AG08396 (cell line): ENCODE data around the gene SCG2.
"Not testable (repeated sequence)": the region's sequence is repeated elsewhere in the genome, so short reads cannot be mapped to it uniquely, and the experiment has no call there.

ENCODE experiments used
- DNase-seq: peaks from one replicate; pipeline ENCODE4 v3.0.0; 2012; ENCODE audit warnings: low spot score, mixed read lengths

The SCG2 gene

DNA sequence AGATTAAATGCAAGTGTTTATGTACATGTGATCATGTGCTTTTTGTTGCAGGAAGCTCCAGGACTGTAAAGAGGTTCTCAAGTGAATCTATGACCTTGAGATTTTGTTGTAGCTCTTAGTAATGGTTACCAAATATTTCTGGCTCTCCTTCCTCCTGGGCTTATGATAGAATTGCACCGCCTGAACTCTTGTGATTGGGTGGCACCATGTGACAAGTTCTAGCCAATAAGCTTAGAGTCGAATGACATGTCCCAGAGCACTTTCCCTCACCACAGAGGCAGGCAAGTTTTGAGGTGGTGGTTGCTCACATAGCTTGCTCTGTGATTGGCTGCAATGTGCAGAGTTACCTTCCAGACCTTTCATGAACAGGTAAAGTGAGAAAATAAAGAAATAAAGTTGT lies 8.9 kb upstream of the SCG2 start:
- DNase-seq = no peak

DNA sequence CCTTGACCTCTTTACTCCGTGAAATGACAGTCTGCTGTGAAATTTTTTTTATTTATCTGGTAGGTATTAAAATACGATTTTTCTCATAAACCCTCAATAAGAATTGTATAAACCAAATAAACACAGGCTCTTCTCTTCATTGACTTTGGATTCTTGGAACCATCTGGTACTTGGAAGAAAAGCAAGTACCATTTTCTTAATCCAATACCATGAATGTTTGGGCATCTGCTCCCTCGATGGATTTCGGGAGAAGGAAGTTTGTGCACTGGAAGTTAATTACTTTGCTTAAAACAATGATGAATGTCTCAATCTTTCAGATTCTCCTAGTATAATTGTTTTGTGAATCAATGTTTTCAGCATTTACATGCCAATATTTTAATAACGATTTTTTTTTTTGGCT lies 5.3 kb upstream of the SCG2 start:
- no peak for DNase-seq

DNA sequence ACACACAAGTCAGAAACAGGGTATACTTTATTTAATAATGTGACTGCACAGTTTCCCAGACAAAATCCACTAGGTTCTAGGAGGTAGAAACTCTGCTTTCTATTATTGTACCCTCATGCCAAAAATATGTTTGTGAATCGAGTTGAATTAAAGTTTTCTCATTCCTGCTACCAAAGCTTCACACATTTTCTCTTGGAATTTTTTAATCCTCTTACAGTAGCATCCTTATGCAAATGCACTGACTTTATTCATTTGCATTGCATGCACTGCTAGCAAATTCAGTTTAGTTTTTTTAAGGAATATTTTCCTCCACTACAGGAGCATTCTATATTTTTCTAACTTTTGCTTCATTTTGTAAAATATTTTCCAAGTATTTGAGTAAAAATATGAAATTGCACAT lies 4.8 kb upstream of the SCG2 start:
- no peak for DNase-seq

DNA sequence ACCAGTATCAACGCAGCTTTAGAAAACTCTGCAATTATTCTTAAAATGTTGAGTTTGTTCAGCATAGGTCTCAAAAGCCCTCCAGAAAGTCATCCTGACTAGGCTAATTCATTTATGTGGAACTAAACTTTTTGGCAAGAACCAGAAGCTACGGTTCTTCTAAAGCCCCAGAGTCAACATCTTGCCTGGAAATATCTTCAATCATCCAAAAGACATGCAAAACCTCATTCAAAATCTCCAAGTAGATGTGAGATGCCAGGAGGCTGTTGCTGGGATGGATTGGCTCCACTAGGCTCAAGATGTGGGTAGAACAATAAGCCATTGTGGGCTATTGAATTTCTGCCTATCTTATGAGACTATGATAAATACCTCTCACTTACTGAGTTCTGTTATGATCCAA lies 2.1 kb upstream of the SCG2 start:
- no peak for DNase-seq

DNA sequence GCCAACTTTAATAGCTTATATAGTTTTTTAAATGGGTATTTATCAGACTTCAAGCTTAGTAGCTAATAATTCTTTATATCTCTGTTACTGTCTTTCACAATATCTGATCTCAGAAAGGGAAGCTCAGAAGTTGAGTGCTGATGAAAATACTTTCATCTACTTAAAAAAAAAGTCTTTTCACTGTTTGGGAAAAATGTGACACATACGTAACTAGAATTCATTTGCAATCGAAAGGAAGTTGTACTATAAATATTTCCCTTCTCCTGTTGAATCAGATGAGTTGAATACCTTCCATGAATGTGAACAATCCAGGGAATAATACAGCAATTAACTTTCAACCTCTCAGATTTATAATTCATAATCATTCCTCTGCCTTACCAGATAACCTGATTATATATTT lies 811 bp upstream of the SCG2 start:
- no peak for DNase-seq

DNA sequence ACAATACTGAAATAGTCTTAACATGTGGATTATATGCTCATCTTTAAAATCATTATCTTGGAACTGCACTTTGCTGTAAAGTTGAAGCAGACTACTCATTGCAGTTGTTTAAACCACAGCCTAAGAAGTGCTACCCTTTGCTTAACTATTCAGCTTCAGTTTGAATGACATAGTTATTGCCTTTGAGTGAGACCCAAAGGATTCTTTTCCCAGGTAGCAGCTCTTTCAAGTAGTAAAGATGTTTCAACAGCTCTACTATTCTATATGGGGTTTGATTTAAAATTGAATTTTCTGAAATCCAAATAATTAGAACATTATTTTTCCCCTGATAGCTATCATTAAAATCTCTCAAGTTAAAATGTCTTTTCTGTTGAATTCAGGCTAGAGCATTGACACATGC lies 1.1 kb downstream of the SCG2 start:
- no peak for DNase-seq

DNA sequence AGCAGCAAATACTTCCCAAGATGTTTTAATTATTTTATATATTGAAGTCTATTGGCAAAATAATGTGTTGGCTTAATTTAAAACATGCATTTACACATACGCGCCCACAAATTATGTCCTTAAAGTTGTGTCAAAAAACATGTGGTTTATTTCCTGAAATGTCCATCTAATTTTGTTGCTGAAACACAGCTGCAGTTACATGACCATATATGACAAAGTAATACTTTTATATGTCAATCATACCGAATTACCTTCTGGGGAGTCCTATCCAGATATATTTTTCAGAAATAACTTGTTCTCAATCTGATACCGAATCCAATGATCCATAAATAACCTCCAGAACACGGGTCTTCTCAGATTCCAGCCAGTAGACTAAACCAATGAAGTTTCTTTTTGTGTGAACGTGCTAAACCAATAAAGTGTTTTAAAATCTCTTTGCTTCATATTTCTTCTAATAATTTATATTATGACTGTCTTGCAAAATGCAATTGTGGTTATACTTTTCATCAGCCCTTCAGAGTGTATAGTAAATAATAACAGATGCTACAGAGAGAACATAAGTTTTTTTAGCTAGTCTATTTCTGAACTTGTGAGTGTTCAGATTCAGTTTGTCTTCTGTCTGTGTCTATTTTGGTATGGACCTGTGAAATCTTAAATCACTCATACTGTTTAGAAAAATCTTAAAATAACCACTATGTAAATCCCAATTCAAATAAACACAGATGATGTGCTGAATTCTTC lies 2.4 kb downstream of the SCG2 start:
- no peak for DNase-seq

DNA sequence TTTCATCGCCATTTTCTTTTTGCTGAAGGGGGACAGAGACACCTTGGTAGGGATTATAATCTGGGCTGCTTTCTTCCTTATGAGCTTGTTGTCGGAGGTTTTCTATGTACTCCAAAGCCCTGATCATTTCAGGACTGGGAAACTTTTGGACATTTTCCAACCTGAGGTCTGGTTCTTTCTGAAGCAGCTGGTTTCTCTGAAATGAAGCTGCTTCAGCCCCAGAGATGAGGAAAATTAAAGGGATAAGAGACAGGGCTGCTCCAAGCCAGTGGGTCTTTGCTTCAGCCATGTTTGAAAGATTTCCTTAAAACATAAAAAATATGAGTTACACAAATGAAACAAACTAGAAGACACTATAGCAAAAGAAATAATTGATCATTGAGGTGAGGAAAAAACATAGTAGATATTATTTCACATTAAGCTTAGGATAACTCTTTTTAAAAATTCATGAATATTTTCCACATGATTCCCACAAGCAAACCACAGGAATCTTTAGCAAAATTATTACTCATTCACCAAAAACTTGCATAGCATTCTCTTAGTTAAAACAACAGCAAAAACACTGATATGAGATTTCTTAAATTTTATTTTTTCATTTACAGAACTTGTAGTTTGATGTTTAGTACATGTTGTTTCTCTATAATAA lies 3.0 kb downstream of the SCG2 start:
- peak; percentile 32 for DNase-seq

DNA sequence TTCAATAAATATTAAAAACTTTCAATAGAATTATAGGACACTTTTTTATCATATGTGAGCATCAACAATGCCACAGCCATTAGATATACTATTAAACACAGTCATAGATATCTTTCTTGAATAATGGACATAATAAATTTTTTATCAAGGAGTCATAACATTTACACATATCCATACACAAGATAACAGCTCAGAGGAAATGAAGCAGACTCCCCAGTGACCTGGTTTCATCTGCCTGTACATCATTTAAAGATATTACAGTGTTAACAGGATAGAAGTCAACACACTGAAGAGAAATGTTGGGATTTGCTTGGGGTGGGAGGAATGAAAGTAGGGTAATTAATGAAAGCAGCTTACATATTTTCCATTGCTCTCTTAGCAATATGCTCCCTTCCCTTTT lies 5.1 kb downstream of the SCG2 start:
- no peak for DNase-seq

DNA sequence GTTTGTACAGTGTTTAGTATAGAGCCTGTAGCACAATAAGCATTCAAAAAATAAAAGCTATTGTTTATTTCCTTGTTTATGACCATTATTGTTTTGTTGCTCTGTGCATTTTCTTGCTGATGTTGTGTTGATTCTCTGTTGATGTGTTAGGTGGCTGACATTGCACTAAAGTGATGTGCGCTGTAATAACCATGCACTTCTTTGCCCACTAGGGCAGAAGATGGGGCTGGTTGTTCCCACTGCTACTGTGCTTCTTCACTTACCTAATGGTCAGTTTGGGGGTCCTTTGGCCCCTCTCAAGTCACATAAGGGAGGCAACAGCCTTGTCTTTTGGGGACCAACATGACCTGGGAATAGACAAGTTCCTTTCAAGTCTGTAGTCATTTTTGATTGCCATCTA lies 6.0 kb downstream of the SCG2 start:
- no peak for DNase-seq

DNA sequence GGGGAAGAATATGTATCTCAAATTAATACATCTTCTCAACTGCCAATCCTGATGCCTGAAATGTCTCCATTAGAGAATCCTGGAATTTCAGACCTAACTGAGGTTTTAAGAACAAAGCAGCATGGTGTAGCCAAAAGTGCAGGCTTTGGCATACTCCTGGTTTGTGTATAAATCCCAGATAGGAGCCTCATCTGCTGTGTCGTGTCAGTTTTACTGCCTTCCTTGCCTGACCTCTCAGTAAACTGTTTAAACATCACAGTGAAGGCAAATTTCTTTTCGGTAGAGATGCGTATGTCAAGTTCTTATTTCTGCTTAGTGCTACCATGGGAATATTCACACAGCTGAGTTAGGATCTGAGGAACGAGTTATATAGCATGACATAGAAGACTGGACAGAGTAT lies 7.3 kb downstream of the SCG2 start:
- DNase-seq = no peak

DNA sequence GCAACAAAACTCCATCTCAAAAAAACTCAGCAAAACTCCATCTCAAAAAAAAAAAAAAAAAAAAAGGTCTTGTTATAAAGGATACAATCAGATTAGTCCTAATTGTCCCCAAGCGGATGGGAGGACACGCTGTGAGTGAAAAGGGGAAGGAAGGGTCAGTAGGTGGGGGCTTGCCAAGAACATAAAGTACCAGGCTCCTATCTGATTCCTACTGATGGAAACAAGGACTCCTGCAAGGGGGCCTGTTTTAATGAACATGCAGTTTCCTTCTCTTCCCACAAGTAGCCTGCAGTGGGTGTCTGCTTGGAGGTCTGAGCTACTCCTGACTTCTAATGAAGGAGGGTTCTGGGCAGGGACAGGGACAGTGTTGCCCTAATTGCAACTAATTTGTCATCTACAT lies 7.9 kb downstream of the SCG2 start:
- DNase-seq = no peak

DNA sequence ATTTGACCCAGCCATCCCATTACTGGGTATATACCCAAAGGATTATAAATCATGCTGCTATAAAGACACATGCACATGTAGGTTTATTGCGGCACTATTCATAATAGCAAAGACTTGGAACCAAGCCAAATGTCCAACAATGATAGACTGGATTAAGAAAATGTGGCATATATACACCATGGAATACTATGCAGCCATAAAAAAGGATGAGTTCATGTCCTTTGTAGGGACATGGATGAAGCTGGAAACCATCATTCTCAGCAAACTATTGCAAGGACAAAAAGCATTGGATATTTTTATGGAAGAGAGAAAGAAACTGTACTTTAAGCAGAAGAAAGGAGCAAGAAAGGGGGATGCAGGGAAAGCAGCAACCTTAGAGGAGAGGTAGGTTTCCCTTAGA lies 9.5 kb downstream of the SCG2 start:
- DNase-seq = not testable (repeated sequence)

DNA sequence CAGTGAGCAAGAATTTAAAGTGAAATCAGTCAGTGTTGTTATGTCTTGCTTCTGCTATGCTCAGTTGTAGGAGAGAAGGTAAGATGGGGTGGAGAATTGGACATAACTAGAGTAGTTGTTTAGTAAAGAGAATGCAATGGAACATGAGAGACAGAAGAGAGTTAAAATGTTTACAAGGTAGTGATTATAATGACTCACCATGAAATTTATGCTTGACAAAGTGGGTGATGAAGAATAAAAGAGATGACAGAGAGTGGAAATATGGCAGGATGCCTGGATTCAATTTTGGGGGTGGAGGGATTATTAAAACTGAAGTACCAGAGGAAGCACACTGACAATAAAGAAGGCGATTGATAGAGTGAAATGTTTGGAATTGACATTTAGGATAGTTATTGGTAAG lies 10.6 kb downstream of the SCG2 start:
- no peak for DNase-seq

DNA sequence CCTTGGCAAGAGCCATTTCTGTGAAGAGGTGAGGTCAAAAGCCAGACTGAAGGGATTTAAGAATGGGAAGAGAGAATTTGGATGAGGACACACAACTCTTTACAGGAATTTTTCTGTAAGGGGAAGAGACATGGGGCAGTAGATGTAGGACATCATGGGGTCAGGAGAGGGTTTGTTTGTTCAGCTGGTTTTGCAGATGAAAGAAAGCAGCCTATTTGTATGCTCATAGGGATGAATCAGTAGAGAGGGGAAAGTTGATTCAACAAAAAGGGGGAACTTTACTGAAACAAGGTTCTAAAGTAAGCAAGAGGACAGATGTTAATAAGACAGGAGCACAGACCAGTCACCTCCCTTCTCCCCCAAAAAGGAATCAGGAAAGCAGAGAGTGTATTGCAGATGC lies 11.2 kb downstream of the SCG2 start:
- no peak for DNase-seq

DNA sequence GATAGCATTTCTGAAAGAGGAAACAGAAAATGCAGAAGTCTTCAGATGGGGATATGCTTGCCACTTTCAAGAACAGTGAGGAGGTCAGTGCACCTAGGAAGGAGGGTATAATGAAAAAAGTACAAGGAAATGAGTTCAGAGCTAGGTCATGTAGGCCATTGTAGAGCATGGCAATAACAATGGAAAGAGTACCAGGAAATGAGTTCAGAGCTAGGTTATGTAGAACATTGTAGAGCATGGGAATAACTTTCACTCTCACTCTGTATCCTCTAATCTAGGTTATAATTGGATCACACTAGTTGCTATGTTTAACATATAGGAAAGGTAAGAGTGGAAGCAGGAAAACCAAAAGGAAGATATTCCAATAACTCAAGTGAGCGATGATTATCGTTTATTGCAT lies 12.3 kb downstream of the SCG2 start:
- DNase-seq = no peak

DNA sequence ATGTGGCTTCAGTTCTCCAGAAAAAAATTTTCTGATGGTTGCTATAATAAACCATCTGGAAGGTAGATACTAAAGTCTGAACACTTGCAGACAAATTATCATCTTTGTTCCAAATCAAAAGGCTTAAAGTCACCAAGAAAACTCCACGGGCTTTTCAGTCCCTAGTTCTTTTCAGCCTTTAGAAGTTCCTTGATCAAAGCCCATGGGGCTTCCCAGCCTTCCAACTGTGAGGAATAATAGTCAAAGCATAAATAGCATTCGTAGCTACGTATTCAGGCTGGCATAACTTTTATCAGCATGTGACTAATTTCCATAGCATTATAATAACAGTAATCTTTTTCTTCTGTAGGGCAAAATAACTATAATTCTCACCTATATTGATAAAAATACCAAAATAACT lies 13.9 kb downstream of the SCG2 start:
- DNase-seq = no peak

DNA sequence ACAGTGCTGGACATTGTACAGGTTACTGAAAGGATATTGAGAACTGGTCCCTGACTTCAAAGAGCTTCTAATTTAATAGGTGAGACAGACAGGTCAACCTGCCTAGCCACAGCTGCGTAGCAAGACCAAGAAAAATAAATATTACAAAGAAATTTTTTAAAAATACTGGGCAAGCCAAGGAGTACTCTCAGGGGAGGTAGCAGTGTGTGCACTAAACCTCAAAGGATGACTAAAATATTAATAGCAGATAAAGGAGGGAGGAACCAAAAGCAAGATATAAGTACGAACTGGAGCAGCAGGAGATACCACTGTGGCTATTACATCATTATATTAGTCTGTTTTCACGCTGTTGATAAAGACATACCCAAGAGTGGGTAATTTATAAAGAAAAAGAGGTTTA lies 14.9 kb downstream of the SCG2 start:
- DNase-seq = no peak

DNA sequence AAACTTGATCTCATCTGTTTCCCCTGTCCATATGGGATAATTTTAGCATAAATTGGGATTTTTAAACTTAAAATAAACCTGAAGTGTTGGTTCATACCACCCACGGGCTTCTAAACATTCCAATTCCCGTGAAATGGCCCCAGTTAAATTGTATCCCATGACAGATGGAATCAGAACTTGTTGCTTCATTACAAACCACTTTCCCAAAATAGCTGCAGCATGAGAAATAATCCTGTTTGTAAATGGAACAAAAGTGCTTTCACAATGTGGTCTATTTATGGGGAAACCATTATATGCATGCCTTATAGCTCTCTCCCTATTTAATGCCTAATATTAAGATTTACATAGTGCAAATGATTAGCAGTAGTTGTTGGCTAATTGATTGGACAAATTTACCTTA lies 15.9 kb downstream of the SCG2 start:
- DNase-seq = peak; percentile 41

DNA sequence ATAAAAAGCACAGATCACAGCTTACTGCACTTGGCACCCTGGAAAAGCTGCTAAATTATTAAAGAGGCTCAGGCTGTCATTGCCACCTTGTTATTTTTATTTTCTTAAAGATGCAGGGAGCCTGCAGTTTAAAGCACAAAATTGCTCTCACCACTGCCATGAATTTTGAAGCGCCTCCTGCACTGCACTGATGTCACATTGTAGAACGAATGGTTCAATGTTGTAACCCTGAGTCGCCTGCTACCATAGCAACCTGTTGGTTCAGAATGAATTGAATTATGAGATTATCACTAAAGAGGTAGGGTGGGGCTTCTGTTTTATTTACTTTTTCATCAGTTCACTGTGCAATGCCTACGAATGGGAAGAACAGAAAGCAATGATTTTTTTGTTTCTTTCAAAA lies 16.5 kb downstream of the SCG2 start:
- DNase-seq = no peak

DNA sequence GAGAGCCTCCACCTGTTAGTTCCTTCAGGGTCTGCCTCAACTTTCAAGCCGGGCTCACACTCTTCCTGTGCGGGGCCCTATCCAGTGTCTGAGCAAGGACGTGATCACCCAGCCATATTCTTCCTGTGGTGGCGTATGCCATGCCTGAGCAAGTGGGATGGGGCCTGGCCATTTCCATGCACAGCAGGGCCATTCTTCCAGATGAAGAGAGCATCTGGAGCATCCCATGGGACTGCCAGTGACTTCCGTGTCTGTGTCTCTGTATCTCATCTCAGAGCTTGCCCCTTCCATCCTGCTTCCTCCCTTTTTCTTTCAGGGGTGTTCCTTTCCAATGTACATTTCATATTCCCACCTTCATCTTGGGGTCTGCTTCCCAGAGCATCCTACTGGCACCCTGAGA lies 20.2 kb downstream of the SCG2 start:
- no peak for DNase-seq

DNA sequence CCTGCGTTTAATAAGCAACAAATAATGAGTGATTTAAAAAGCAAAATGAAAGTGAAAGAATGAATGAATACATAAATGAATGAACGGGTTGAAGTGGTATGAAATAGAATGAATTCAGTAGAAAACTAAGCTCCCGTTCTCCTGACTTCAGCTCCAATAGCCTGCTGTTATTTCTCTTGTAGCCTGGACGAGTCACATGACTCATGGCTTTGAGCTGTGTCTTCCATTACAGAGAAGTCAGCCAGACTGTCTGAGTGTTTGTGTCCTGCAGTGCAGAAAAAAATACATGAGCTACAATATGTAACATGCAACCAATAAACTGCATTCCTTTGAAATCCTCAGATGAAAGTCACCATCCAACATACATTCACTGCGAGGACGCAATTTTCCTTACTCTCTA lies 21.2 kb downstream of the SCG2 start:
- peak; percentile 49 for DNase-seq

DNA sequence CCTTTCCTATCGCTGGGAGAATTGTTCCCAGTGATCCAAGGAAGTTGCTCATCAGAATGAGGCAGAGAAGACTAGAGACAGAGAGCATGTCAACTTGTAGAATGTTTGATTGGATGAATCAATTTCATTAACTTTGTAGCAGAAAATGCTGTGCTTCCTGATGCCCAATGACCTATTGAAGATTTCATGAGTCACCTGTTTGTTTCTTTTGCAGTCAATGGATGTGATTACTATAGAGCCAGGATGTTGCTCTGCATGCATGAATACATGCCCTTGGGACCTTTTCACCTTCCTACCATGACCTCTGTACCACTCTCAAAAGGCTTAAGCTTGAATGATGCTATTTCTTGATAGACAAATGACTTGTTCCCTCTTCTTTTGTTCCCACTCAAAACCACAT lies 23.3 kb downstream of the SCG2 start:
- no peak for DNase-seq

DNA sequence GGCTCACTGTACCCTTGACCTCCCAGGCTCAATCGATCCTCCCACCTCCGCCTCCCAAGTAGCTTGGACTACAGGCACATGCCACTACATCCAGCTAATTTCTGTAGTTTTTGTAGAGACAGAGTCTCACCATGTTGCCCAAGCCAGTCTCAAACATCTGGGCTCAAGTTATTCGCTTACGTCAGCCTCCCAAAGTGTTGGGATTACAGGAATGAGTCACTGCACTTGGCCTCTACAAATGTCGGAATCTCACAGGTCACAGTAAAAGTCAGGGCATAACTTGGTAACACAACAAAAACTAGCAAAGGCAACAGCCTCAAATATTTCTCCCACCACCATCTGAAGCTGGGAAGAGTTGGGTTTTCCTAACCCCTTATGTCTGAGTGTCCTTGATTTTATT lies 25.3 kb downstream of the SCG2 start:
- peak; percentile 49 for DNase-seq
